Endothelial cell of umbilical vein (primary cell): ENCODE measurements around the gene PRDM16.

Source experiments
- EZH2 ChIP-seq: IDR thresholded peaks from 2 replicates; pipeline ENCODE4 v1.6.1; 2012; ENCODE audit warnings: borderline replicate concordance, low read depth, mild to moderate bottlenecking, moderate library complexity, low read length, inconsistent platforms; ENCODE audit not compliant: severe bottlenecking
- GATA2 ChIP-seq: IDR thresholded peaks from 2 replicates; pipeline ENCODE4 v1.7.0; 2011; ENCODE audit warnings: low read depth, mild to moderate bottlenecking, moderate library complexity, mixed read lengths, low read length; ENCODE audit not compliant: insufficient read length, insufficient read depth
- MYC ChIP-seq: IDR thresholded peaks from one replicate; pipeline ENCODE4 v1.6.1; 2011; ENCODE audit warnings: mild to moderate bottlenecking, low read depth, low read length
- POLR2A ChIP-seq: IDR thresholded peaks from 2 replicates; pipeline ENCODE4 v1.6.1; 2012; ENCODE audit warnings: low read depth, mild to moderate bottlenecking, control low read depth, low read length
- POLR2AphosphoS5 ChIP-seq: IDR thresholded peaks from 2 replicates; pipeline ENCODE4 v1.6.1; 2012; ENCODE audit warnings: low read depth, mild to moderate bottlenecking, control low read depth, low read length, moderate library complexity; ENCODE audit not compliant: insufficient read depth
- TF ChIP-seq, protein P1 (sequence below), 2 donors: IDR thresholded peaks; 1 replicate in 1 of 2; 2 replicates in 1 of 2; pipeline ENCODE4 v1.5.1; 2011; ENCODE audit warnings: low read length in 2 of 2, mild to moderate bottlenecking in 2 of 2, moderate library complexity in 2 of 2, control low read depth in 1 of 2, inconsistent platforms in 1 of 2, low read depth in 1 of 2; ENCODE audit not compliant: insufficient read depth in 1 of 2; ENCODE audit errors: extremely low read depth in 1 of 2

- no peak for TF ChIP-seq MYC
- TF ChIP-seq, protein P1, sequence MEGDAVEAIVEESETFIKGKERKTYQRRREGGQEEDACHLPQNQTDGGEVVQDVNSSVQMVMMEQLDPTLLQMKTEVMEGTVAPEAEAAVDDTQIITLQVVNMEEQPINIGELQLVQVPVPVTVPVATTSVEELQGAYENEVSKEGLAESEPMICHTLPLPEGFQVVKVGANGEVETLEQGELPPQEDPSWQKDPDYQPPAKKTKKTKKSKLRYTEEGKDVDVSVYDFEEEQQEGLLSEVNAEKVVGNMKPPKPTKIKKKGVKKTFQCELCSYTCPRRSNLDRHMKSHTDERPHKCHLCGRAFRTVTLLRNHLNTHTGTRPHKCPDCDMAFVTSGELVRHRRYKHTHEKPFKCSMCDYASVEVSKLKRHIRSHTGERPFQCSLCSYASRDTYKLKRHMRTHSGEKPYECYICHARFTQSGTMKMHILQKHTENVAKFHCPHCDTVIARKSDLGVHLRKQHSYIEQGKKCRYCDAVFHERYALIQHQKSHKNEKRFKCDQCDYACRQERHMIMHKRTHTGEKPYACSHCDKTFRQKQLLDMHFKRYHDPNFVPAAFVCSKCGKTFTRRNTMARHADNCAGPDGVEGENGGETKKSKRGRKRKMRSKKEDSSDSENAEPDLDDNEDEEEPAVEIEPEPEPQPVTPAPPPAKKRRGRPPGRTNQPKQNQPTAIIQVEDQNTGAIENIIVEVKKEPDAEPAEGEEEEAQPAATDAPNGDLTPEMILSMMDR (IDR thresholded peaks at IDR 0.05; ENCODE audit: extremely low read depth in 1 of 2, insufficient read depth in 1 of 2, low read depth in 1 of 2, low read length in 2 of 2): no peak
- TF ChIP-seq POLR2A: no peak
- no peak for TF ChIP-seq EZH2
- no peak for TF ChIP-seq POLR2AphosphoS5
- no peak for TF ChIP-seq GATA2
Observed at GRCh38 chr1:3243304-3243703, 174.3 kb downstream of the PRDM16 start.
